Tibial nerve (tissue), 4 donors: Measurements from ENCODE around the gene NT5C3A. TPM values are rescaled to one million over a fixed set of nuclear protein-coding genes. Genes with fewer than 3 reads are reported as not detected.
A peak's percentile ranks its signal among the peaks of the same experiment; 100 is the strongest.
"Not testable (repeated sequence)": the region's sequence is repeated elsewhere in the genome, so short reads cannot be mapped to it uniquely, and the experiment has no call there.

Experiments used
- DNase-seq, 2 donors: peaks; one replicate each; pipeline ENCODE4 v3.0.0-alpha.2; 2019; ENCODE audit warnings: low spot score in 2 of 2
- H3K27ac ChIP-seq, 4 donors: fragments of 200-600 bp; sonication (generic) in 3 of 4; one replicate each; pipeline ENCODE4 v1.5.1; 2017 to 2019; ENCODE audit warnings: mild to moderate bottlenecking in 1 of 4
- H3K27me3 ChIP-seq, 2 donors: fragments of 200-600 bp; sonication (generic) in 1 of 2; one replicate each; pipeline versions ENCODE4 v1.5.1 to v1.6.0; 2017 to 2019
- H3K36me3 ChIP-seq, 3 donors: fragments of 200-600 bp; sonication (generic); one replicate each; pipeline ENCODE4 v1.5.1; 2018 to 2019
- H3K4me1 ChIP-seq, 4 donors: fragments of 200-600 bp; sonication (generic) in 3 of 4; one replicate each; pipeline ENCODE4 v1.5.1; 2017 to 2019
- H3K4me3 ChIP-seq, 4 donors: fragments of 200-600 bp; sonication (generic) in 3 of 4; one replicate each; pipeline ENCODE4 v1.5.1; 2017 to 2019; ENCODE audit warnings: mild to moderate bottlenecking in 1 of 4, moderate library complexity in 1 of 4
- H3K9me3 ChIP-seq, 4 donors: fragments of 200-600 bp; sonication (generic) in 3 of 4; one replicate each; pipeline ENCODE4 v1.5.1; 2017 to 2019
- EP300 ChIP-seq, 2 donors: sonication (generic); formaldehyde crosslinking; IDR thresholded peaks; one replicate each; pipeline ENCODE4 v1.6.1; 2017; ENCODE audit warnings: antibody characterized with exemption in 2 of 2, mild to moderate bottlenecking in 1 of 2
- POLR2A ChIP-seq, 2 donors: fragments of 450-650 bp; IDR thresholded peaks; one replicate each; pipeline ENCODE4 v1.6.1; 2017; ENCODE audit warnings: antibody characterized with exemption in 2 of 2, mild to moderate bottlenecking in 2 of 2, moderate library complexity in 2 of 2
- WGBS, 2 donors: methylation state at CpG; one replicate each; pipeline ENCODE4 v1.1.5; 2018; 5-methylcytosine and 5-hydroxymethylcytosine counted together
- total RNA-seq, 4 donors: library from RNA; depleted of rRNA; stranded (reverse); fragments of >200 nt; gene quantifications; one replicate each; pipeline ENCODE4 v1.1.0, GENCODE V29; 2016
- TF ChIP-seq, protein P1 (sequence below), 5 experiments: fragments of 200-600 bp in 3 of 5; fragments of 450-650 bp in 2 of 5; sonication (generic) in 3 of 5; IDR thresholded peaks; one replicate each; pipeline ENCODE4 v1.5.1; 2016 to 2019; ENCODE audit warnings: antibody characterized with exemption in 5 of 5, mild to moderate bottlenecking in 3 of 5, moderate library complexity in 2 of 5

NT5C3A gene
- total RNA-seq, 4 donors from 2014 or later: 18.6 to 41.3 (median 26.8) TPM

DNA sequence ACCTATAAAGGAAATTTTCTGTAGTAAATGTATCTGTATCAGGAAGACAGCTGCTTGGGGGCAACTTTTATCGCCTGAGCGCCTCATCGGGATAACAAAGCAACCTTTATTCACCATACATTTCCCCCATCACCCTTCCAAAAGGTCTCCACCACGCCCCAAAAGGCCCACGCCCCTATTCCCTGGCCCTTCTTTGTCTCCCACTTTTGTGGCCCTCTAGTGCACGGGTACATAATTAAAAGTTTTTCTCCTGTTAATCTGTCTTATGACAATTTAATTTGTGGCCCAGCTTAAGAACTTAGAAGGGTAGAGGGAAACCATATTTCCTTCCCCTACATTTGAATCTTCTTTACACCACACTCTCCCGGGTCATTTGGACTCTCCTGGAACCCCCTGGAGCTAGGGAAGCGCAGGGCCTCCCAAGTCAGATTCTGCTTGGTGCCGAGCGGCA, 46.0 kb upstream of the NT5C3A start:
- Histone ChIP-seq H3K27ac (peak overlapping the region; percentile 36 to 82 (median 70)), H3K36me3 (peaks cover 0 to 2% (median 0%) of the 10 kb centered on the region in 3 donors), H3K27me3 (no peaks in the 10 kb centered on the region), H3K4me1 (peaks cover 4 to 53% (median 14%) of the 10 kb centered on the region in 4 donors), H3K9me3 (no peaks in the 10 kb centered on the region), H3K4me3 (peak overlapping the region; percentile 61 to 99 (median 80))
- TF ChIP-seq, protein P1, sequence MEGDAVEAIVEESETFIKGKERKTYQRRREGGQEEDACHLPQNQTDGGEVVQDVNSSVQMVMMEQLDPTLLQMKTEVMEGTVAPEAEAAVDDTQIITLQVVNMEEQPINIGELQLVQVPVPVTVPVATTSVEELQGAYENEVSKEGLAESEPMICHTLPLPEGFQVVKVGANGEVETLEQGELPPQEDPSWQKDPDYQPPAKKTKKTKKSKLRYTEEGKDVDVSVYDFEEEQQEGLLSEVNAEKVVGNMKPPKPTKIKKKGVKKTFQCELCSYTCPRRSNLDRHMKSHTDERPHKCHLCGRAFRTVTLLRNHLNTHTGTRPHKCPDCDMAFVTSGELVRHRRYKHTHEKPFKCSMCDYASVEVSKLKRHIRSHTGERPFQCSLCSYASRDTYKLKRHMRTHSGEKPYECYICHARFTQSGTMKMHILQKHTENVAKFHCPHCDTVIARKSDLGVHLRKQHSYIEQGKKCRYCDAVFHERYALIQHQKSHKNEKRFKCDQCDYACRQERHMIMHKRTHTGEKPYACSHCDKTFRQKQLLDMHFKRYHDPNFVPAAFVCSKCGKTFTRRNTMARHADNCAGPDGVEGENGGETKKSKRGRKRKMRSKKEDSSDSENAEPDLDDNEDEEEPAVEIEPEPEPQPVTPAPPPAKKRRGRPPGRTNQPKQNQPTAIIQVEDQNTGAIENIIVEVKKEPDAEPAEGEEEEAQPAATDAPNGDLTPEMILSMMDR (IDR thresholded peaks at IDR 0.05): no peak
- no peak for TF ChIP-seq POLR2A (IDR thresholded peaks at IDR 0.05)
- no peak for TF ChIP-seq EP300 (IDR thresholded peaks at IDR 0.05)
- no peak for DNase-seq
- WGBS, 2 donors: 0% methylated on average over 10 of the region's 10 CpGs

GRCh38 chr7:33107136-33108066, 44.8 kb upstream of the NT5C3A start:
- H3K4me1 ChIP-seq: peaks cover 4 to 53% (median 14%) of the 10 kb centered on the region in 4 donors
- peak overlapping the region; percentile 61 to 99 (median 80) for H3K4me3 ChIP-seq
- H3K27ac ChIP-seq: no peak overlapping the region
- DNase-seq: peak in 1 of 2 donors; percentile 28
- no peaks in the 10 kb centered on the region for H3K27me3 ChIP-seq
- TF ChIP-seq POLR2A (IDR thresholded peaks at IDR 0.05) (no peak), EP300 (IDR thresholded peaks at IDR 0.05) (no peak)
- TF ChIP-seq, protein P1 (IDR thresholded peaks at IDR 0.05): peak in 2 of 5 experiments; percentile 27 to 45
- WGBS, 2 donors: 39 to 44% methylated on average over 7 of the region's 7 CpGs
- no peaks in the 10 kb centered on the region for H3K9me3 ChIP-seq
- H3K36me3 ChIP-seq: peaks cover 2 to 14% (median 4%) of the 10 kb centered on the region in 3 donors

DNA sequence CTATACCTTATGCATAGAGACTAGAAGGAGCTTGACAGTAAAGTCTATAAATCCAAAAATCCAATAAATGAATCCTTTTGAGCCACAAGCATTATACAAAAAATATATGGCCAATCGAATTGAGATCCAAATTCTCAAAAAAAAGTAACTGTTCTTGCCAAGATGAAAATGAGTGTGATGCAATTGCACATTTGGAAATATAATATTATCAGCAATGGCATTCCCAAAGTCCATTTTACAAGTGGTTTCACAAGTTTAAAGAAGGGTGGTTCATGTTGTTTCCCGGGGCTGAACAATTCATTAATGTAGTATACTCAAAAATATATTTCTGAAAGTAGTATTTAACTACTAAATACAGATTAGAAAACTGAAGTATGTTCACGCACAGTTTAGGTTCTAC, 39.3 kb upstream of the NT5C3A start:
- no peak overlapping the region for H3K27ac ChIP-seq
- peaks cover 2 to 66% (median 19%) of the 10 kb centered on the region in 3 donors for H3K36me3 ChIP-seq
- WGBS, 2 donors: 88 to 90% methylated on average over 3 of the region's 3 CpGs
- TF ChIP-seq POLR2A (IDR thresholded peaks at IDR 0.05) (no peak), EP300 (IDR thresholded peaks at IDR 0.05) (no peak)
- TF ChIP-seq, protein P1 (IDR thresholded peaks at IDR 0.05): no peak
- no peaks in the 10 kb centered on the region for H3K9me3 ChIP-seq
- peaks cover 0 to 25% (median under 1%) of the 10 kb centered on the region in 4 donors for H3K4me1 ChIP-seq
- DNase-seq: no peak
- H3K4me3 ChIP-seq: no peak overlapping the region
- H3K27me3 ChIP-seq: no peaks in the 10 kb centered on the region

GRCh38 chr7:33100770-33101169, 38.2 kb upstream of the NT5C3A start:
- no peaks in the 10 kb centered on the region for H3K27me3 ChIP-seq
- TF ChIP-seq POLR2A (IDR thresholded peaks at IDR 0.05): no peak
- peaks cover 2 to 77% (median 24%) of the 10 kb centered on the region in 3 donors for H3K36me3 ChIP-seq
- H3K9me3 ChIP-seq: no peaks in the 10 kb centered on the region
- H3K4me1 ChIP-seq: peaks cover 0 to 14% (median 0%) of the 10 kb centered on the region in 4 donors
- WGBS, 2 donors: 89% methylated on average over 3 of the region's 3 CpGs
- DNase-seq: no peak
- no peak overlapping the region for H3K4me3 ChIP-seq
- no peak overlapping the region for H3K27ac ChIP-seq

DNA sequence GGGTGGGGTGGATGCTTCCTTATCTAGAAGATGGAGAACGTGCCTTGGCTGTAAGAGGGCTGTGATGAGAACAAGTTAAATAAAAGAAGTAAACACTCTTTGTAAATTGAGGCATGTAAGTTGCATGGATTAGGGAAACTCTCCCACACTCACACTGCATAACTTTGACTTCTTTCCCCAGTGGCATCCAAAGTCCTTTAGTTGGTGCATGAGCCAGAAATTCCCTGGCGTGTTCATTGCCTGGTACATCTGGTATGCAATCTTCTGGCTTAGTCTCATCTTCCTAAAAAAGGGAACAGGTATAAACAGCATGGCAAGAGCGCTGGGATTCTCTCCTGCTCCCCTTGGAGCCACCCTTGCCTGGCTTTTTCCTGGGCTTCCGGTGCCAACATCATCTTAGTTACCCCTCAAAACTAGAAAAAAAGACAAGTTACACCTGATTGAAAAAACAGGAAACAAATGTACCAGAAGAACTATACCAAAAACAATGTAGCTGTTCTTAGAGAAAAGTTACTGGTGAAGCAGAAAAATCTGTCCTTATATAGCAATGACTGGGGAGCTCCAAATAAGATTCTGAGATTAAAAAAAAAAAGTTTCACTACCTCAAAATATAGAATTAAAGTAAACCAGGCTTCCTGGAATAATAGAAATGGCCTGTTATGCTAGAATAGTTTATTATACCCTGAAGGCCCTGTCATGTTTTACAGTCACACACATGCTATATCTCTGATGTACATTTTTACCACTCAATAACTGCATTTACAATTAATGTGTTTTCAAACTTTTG, 36.8 kb upstream of the NT5C3A start:
- Histone ChIP-seq H3K27me3 (no peaks in the 10 kb centered on the region), H3K9me3 (no peaks in the 10 kb centered on the region), H3K27ac (no peak overlapping the region), H3K36me3 (peaks cover 2 to 90% (median 29%) of the 10 kb centered on the region in 3 donors), H3K4me1 (no peaks in the 10 kb centered on the region), H3K4me3 (no peak overlapping the region)
- no peak for DNase-seq
- TF ChIP-seq POLR2A (IDR thresholded peaks at IDR 0.05): no peak
- TF ChIP-seq, protein P1 (IDR thresholded peaks at IDR 0.05): no peak
- TF ChIP-seq EP300 (IDR thresholded peaks at IDR 0.05): no peak
- 71 to 92% methylated on average over 4 of the region's 4 CpGs for WGBS, 2 donors

DNA sequence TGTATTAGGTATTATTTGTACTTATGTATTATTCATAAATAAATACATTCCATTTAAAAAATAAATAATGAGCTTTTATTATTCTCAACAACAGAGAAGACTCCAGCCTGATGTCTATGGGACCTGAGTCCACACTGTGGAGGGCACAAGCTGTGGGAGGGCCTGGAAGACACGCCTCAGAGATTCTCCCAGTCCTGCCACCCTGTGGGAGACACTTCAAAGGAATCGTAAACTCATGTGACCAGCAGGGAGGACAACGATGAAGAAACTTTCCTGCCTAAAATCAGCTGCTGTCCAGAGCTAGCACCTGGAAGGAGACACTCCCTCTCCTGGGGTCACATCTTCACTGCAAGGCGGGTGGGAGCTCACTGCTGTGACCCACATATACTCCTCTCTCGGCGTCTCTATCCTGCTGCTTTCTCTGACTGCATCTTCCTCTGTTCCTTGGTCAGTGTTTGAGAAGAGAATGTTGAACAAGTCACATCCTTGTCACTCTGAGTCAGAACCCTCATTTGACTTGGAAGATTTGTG, 32.2 kb upstream of the NT5C3A start:
- not testable (repeated sequence) for H3K9me3 ChIP-seq, H3K4me1 ChIP-seq, DNase-seq, H3K27me3 ChIP-seq, H3K4me3 ChIP-seq, H3K27ac ChIP-seq
- WGBS, 2 donors: 61 to 76% methylated on average over 3 of the region's 6 CpGs
- peaks cover 0 to 74% (median 23%) of the 10 kb centered on the region in 3 donors for H3K36me3 ChIP-seq
